ENCODE results near the gene SDS.

DNA sequence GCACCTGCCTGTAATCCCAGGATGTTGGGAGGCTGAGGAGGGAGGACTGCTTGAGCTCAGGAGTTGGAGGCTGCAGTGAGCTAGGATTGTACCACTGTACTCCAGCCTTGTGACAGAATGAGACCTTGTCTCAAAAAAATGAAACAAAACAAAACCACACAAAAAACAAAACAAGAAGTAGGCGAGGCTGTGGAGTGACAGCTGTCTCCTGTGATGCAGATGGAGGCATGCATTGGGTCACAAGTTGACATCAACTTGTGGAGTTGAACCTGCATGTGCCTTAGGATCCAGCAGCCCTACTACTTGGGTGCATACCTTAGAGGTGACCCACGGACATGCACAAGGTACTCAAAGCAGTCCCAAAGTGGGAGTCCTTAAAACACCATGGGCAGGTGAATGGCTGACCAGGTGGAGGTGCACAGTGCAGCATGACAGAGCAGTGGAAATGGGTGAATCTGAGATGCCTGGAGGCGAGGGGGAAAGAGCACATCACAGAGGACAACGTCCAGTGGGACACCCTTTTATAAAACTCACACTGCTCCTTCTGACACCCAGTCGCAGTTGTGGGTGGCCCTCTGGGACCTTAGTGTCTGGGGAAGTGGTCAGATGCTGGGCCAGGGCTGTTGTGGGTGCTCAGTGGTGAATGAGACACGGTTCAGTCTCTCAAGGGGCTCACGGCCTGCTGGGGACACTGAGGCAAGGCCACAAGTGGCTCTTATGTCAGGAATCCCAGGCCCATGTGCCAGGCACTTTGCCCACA lies 32.6 kb downstream of the SDS start:
- no peak for TF ChIP-seq EP300 (IDR thresholded peaks at IDR 0.05)
- TF ChIP-seq, protein P1, sequence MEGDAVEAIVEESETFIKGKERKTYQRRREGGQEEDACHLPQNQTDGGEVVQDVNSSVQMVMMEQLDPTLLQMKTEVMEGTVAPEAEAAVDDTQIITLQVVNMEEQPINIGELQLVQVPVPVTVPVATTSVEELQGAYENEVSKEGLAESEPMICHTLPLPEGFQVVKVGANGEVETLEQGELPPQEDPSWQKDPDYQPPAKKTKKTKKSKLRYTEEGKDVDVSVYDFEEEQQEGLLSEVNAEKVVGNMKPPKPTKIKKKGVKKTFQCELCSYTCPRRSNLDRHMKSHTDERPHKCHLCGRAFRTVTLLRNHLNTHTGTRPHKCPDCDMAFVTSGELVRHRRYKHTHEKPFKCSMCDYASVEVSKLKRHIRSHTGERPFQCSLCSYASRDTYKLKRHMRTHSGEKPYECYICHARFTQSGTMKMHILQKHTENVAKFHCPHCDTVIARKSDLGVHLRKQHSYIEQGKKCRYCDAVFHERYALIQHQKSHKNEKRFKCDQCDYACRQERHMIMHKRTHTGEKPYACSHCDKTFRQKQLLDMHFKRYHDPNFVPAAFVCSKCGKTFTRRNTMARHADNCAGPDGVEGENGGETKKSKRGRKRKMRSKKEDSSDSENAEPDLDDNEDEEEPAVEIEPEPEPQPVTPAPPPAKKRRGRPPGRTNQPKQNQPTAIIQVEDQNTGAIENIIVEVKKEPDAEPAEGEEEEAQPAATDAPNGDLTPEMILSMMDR (IDR thresholded peaks at IDR 0.05) = no peak
- no peak for TF ChIP-seq POLR2A (IDR thresholded peaks at IDR 0.05)

Data from ovary (tissue), 3 donors.